Left lung (tissue), 10 donors: ENCODE results near the gene OR6J1. TPM values are rescaled to one million over a fixed set of nuclear protein-coding genes. Genes with fewer than 3 reads are reported as not detected.

Source experiments
- ATAC-seq: fragments of 200-7000 bp; cut with Tn5 transposase; one replicate; pipeline ENCODE4 v1.9.1; 2020; ENCODE audit warnings: moderate library complexity
- DNase-seq, 4 donors: peaks; one replicate each; pipeline ENCODE4 v3.0.0-alpha.2; 2013 to 2020
- H3K27ac ChIP-seq, 2 donors: fragments of 200-600 bp; sonication (generic) in 1 of 2; one replicate each; pipeline versions ENCODE4 v1.5.0 to v1.8.0; 2020 to 2021
- H3K27me3 ChIP-seq, 2 donors: fragments of 200-600 bp; sonication (generic) in 1 of 2; one replicate each; pipeline versions ENCODE4 v1.5.0 to v1.8.0; 2020 to 2021
- H3K36me3 ChIP-seq, 2 donors: fragments of 200-600 bp; sonication (generic) in 1 of 2; one replicate each; pipeline versions ENCODE4 v1.5.0 to v1.8.0; 2020 to 2021
- H3K4me1 ChIP-seq, 2 donors: fragments of 200-600 bp; one replicate each; pipeline ENCODE4 v1.8.0; 2021
- H3K4me3 ChIP-seq, 2 donors: fragments of 200-600 bp; sonication (generic) in 1 of 2; one replicate each; pipeline versions ENCODE4 v1.5.0 to v1.8.0; 2020 to 2021; ENCODE audit warnings: mild to moderate bottlenecking in 1 of 2
- H3K9me3 ChIP-seq, 2 donors: fragments of 200-600 bp; sonication (generic) in 1 of 2; one replicate each; pipeline versions ENCODE4 v1.5.0 to v1.8.0; 2020 to 2021
- CTCF ChIP-seq, 2 donors: fragments of 200-600 bp; sonication (generic) in 1 of 2; IDR thresholded peaks; one replicate each; pipeline versions ENCODE4 v1.5.0 to v1.8.0; 2021; ENCODE audit warnings: antibody characterized with exemption in 2 of 2
- intact Hi-C, 2 donors: fragments of 100-400 bp; cut with DNase I; formaldehyde crosslinking; loops; one replicate each; pipeline versions ENCODE4 v1.11.2 to v1.14.2; 2022
- polyA plus RNA-seq, 6 donors: library from polyadenylated mRNA; unstranded; fragments of 120-200 nt; gene quantifications; one replicate each; pipeline ENCODE4 v1.2.1, GENCODE V29; 2013; ENCODE audit not compliant: insufficient read length in 6 of 6
- total RNA-seq, 2 donors: library from RNA; stranded (reverse); fragmentation: NEBNext Ultra II Directional; extraction: Animal tissue kit (Norgen Biotek cat#: 25700); gene quantifications; one replicate each; pipeline ENCODE4 v1.2.1, GENCODE V29; 2021
- donor health status: DM: no; HTN: yes; CAD: no.
- donor health status: DM: no; HTN: no; CAD: no.

Gene OR6J1
- total and polyA plus RNA-seq, 8 donors = 0.23 to 0.45 (median 0.34) TPM; not detected in 2

- peak; percentile 94 for ATAC-seq
- DNase-seq = peak in 3 of 4 donors; percentile 25 to 61 (median 54)
- intact Hi-C loops = loop anchor here in 1 of 2 donors (5.0 kb wide), 1 partner anchor 81 kb away; no protein-coding TSS in a partner anchor
Observed at GRCh38 chr14:22653012-22653621, 9.0 kb upstream of the OR6J1 start.

DNA sequence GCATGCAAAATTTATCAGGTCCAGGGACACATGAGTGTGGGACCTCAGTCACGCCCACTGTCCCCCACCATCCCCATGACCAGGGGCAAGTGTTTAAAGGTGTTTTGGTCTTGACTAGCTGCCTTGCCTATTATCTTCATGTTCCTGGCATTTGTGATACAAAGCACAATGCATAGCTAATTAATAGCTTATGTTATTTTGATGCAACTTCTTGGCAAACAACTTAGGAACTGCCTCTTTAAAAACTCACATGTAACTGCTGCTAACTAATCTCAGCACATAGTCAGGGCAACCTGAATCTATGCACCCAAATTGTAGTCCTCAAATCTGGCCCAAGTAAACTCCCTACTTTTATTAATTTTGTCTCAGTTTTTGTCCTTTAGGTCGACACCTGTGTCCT, 7.4 kb upstream of the OR6J1 start:
- DNase-seq = no peak
- Histone ChIP-seq H3K4me1 (peaks cover 0 to 2% of the 10 kb centered on the region in 2 donors), H3K4me3 (no peak overlapping the region), H3K36me3 (no peaks in the 10 kb centered on the region), H3K27ac (no peak overlapping the region), H3K27me3 (no peaks in the 10 kb centered on the region), H3K9me3 (no peaks in the 10 kb centered on the region)
- ATAC-seq = no peak
- no peak for TF ChIP-seq CTCF (IDR thresholded peaks at IDR 0.05)
- intact Hi-C loops = loop anchor here in 1 of 2 donors (5.0 kb wide), 1 partner anchor 79 kb away; no protein-coding TSS in a partner anchor

More at GRCh38 chr14:22653012-22653621, 9.0 kb upstream of the OR6J1 start:
- no peaks in the 10 kb centered on the region for H3K9me3 ChIP-seq
- no peaks in the 10 kb centered on the region for H3K36me3 ChIP-seq
- no peaks in the 10 kb centered on the region for H3K4me1 ChIP-seq
- peak; percentile 67 to 74 for TF ChIP-seq CTCF (IDR thresholded peaks at IDR 0.05)
- no peak overlapping the region for H3K27ac ChIP-seq
- no peaks in the 10 kb centered on the region for H3K27me3 ChIP-seq
- H3K4me3 ChIP-seq = no peak overlapping the region

DNA sequence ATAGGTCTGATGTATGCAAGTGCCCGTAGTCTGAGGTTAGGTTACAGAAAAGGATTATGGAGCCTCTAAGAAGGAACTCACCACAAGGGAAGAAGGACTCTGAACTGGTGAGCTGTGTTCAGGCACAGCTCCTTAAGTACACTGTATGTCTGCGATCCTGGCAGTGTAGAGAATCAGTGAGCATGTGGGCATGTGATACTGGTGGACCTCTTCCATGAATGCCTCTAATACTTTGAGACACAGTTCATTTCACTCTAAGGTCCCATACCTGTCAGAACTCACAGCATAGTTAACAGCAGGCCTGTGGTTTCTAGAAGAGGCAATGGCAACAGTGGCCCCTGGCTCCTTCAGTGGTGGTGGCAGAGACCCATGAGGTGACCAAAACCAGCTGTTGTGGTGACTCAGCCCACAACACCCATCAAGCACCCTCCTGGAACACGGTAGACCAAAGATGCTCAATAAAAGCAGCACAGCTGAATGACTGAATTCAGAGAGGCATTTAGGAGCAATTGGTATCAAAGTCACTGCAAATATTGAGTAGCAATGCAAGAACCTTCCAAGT, 6.9 kb upstream of the OR6J1 start:
- no peaks in the 10 kb centered on the region for H3K9me3 ChIP-seq
- DNase-seq (no peak), ATAC-seq (no peak)

GRCh38 chr14:22650046-22650739, 6.0 kb upstream of the OR6J1 start:
- Histone ChIP-seq H3K36me3 (no peaks in the 10 kb centered on the region), H3K4me3 (no peak overlapping the region), H3K4me1 (peaks cover 0 to 4% of the 10 kb centered on the region in 2 donors), H3K27ac (no peak overlapping the region), H3K9me3 (no peaks in the 10 kb centered on the region), H3K27me3 (no peaks in the 10 kb centered on the region)
- no peak for DNase-seq
- TF ChIP-seq CTCF (IDR thresholded peaks at IDR 0.05) = no peak
- ATAC-seq = no peak
- intact Hi-C loops = loop anchor here in 1 of 2 donors (5.0 kb wide), 1 partner anchor 78 kb away; no protein-coding TSS in a partner anchor

More for the DNA sequence above, 6.9 kb upstream of the OR6J1 start:
- Histone ChIP-seq H3K27me3 (no peaks in the 10 kb centered on the region), H3K27ac (no peak overlapping the region), H3K4me3 (no peak overlapping the region), H3K4me1 (peaks cover 0 to 4% of the 10 kb centered on the region in 2 donors), H3K36me3 (no peaks in the 10 kb centered on the region)
- intact Hi-C loops = loop anchor here in 1 of 2 donors (5.0 kb wide), 1 partner anchor 79 kb away; no protein-coding TSS in a partner anchor
- no peak for TF ChIP-seq CTCF (IDR thresholded peaks at IDR 0.05)

- Histone ChIP-seq H3K4me3 (no peak overlapping the region), H3K27me3 (no peaks in the 10 kb centered on the region), H3K9me3 (no peaks in the 10 kb centered on the region), H3K27ac (no peak overlapping the region), H3K4me1 (peaks cover 0 to 4% of the 10 kb centered on the region in 2 donors), H3K36me3 (no peaks in the 10 kb centered on the region)
- TF ChIP-seq CTCF (IDR thresholded peaks at IDR 0.05) = no peak
- ATAC-seq (no peak), DNase-seq (no peak)
- intact Hi-C loops = no loop called here
Observed at GRCh38 chr14:22648506-22648905, 4.4 kb upstream of the OR6J1 start.
